Measurements from ENCODE around the gene MARK2.

Gene MARK2

DNA sequence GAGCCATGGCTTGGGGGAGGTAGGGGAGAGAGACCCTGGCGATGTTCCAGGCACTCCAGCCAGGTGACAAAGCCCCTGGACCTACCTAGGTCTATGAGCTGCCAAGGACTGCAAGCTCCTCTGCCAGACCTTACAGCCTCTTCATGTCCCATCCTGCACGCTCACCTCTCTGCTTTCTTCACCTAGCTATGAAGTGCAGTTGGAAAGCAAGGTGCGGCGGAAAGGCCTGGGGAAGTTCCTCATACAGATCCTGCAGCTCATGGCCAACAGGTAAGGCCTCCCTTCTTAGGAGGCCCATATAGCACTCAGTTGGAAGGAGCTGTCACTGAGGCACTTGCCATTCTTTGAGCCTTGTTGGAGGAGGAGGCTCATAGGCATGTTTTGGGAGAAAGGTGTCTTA lies 113.7 kb downstream of the MARK2 start:
- H3K9me3 ChIP-seq (ENCODE audit: control insufficient read depth, insufficient read depth, low read length), result no peaks in the 10 kb centered on the region
- peaks cover 64% of the 10 kb centered on the region for H3K36me3 ChIP-seq (ENCODE audit: control insufficient read depth, insufficient read depth, low read length)
- no peak overlapping the region for H3K27ac ChIP-seq (ENCODE audit: low read depth, low read length)
- no peak overlapping the region for H3K9ac ChIP-seq (ENCODE audit: low read depth, low read length)
- H3K27me3 ChIP-seq (ENCODE audit: control insufficient read depth, insufficient read depth, low read length), result no peaks in the 10 kb centered on the region
- no peak overlapping the region for H3K4me3 ChIP-seq (ENCODE audit: low read depth, low read length)
- no peaks in the 10 kb centered on the region for H3K4me1 ChIP-seq (ENCODE audit: control insufficient read depth, insufficient read depth, low read length)

DNA sequence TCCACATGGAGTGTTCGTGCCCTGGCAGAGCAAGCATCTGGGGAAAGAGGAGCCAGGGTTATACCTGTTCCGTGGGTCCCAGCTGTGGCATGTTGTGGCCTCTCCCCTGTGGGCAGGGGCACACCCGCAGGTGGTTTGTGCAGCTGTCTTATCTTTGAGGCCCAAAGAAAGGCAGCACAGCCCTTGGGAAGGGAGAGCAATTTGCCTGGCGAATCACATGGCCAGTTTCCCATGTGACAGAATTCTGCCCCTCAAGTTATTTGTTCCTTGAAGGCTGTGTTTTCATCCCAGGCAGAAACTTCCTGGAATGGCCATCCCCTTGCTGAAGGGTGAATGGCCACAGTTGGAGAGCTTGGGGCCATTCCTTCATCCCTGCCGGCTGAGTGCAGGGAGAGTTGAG lies 119.1 kb downstream of the MARK2 start:
- H3K36me3 ChIP-seq (ENCODE audit: control insufficient read depth, insufficient read depth, low read length), result peaks cover 40% of the 10 kb centered on the region
- H3K27me3 ChIP-seq (ENCODE audit: control insufficient read depth, insufficient read depth, low read length), result no peaks in the 10 kb centered on the region
- no peaks in the 10 kb centered on the region for H3K9me3 ChIP-seq (ENCODE audit: control insufficient read depth, insufficient read depth, low read length)
- no peak overlapping the region for H3K9ac ChIP-seq (ENCODE audit: low read depth, low read length)
- no peaks in the 10 kb centered on the region for H3K4me1 ChIP-seq (ENCODE audit: control insufficient read depth, insufficient read depth, low read length)
- no peak overlapping the region for H3K4me3 ChIP-seq (ENCODE audit: low read depth, low read length)
- no peak overlapping the region for H3K27ac ChIP-seq (ENCODE audit: low read depth, low read length)
